H9 (cell line): ENCODE results near the gene FZD10. TPM values are rescaled to one million over a fixed set of nuclear protein-coding genes. Genes with fewer than 3 reads are reported as not detected.

Source experiments
- DNase-seq: peaks from one replicate; pipeline ENCODE4 v3.0.0-alpha.2; 2017
- H2AFZ ChIP-seq: one replicate; pipeline ENCODE4 v1.6.1; 2013; ENCODE audit warnings: mild to moderate bottlenecking, low read length, control low read depth, moderate library complexity
- H2AK5ac ChIP-seq: 2 replicates; pipeline ENCODE4 v1.6.1; 2013; ENCODE audit warnings: low read length, control low read depth, mixed read lengths; ENCODE audit not compliant: insufficient read length
- H2BK120ac ChIP-seq: one replicate; pipeline ENCODE4 v1.6.1; 2013; ENCODE audit warnings: low read depth, mild to moderate bottlenecking, low read length, control low read depth, inconsistent platforms; ENCODE audit not compliant: poor library complexity, severe bottlenecking
- H2BK12ac ChIP-seq: 2 replicates; pipeline ENCODE4 v1.6.1; 2013; ENCODE audit warnings: low read length, control low read depth, mixed read lengths, low read depth; ENCODE audit not compliant: insufficient read length
- H2BK15ac ChIP-seq: 2 replicates; pipeline ENCODE4 v1.6.1; 2013; ENCODE audit warnings: low read depth, low read length, control low read depth
- H2BK20ac ChIP-seq: one replicate; pipeline ENCODE4 v1.6.1; 2013; ENCODE audit warnings: low read depth, mild to moderate bottlenecking, low read length, control low read depth, inconsistent platforms; ENCODE audit not compliant: poor library complexity, severe bottlenecking
- H2BK5ac ChIP-seq: 2 replicates; pipeline ENCODE4 v1.6.1; 2013; ENCODE audit warnings: low read length, control low read depth, mixed read lengths; ENCODE audit not compliant: insufficient read length
- H3K14ac ChIP-seq: 2 replicates; pipeline ENCODE4 v1.6.1; 2013; ENCODE audit warnings: low read length, control low read depth; ENCODE audit not compliant: insufficient read depth
- H3K18ac ChIP-seq: 2 replicates; pipeline ENCODE4 v1.6.1; 2013; ENCODE audit warnings: low read depth, mild to moderate bottlenecking, mixed read lengths, low read length, control low read depth; ENCODE audit not compliant: insufficient read length
- H3K23ac ChIP-seq: 2 replicates; pipeline ENCODE4 v1.6.1; 2013; ENCODE audit warnings: low read length, control low read depth, mixed read lengths, low read depth; ENCODE audit not compliant: insufficient read length
- H3K23me2 ChIP-seq: 2 replicates; pipeline ENCODE4 v1.6.1; 2013; ENCODE audit warnings: low read depth, mild to moderate bottlenecking, mixed read lengths, low read length, control low read depth; ENCODE audit not compliant: insufficient read length, poor library complexity, severe bottlenecking
- H3K27ac ChIP-seq: 2 replicates; pipeline ENCODE4 v1.5.1; 2013; ENCODE audit warnings: low read length, control low read depth, mixed read lengths, low read depth; ENCODE audit not compliant: insufficient read length
- H3K27me3 ChIP-seq: 2 replicates; pipeline ENCODE4 v1.6.1; 2013; ENCODE audit warnings: low read length, control low read depth, inconsistent platforms; ENCODE audit not compliant: insufficient read depth
- H3K4ac ChIP-seq: 2 replicates; pipeline ENCODE4 v1.6.1; 2013; ENCODE audit warnings: low read depth, mild to moderate bottlenecking, control low read depth, inconsistent platforms, low read length, moderate library complexity
- H3K4me1 ChIP-seq: 2 replicates; pipeline ENCODE4 v1.6.1; 2013; ENCODE audit warnings: low read length, control low read depth, inconsistent platforms; ENCODE audit not compliant: insufficient read depth
- H3K4me2 ChIP-seq: 2 replicates; pipeline ENCODE4 v1.6.1; 2013; ENCODE audit warnings: low read length, control low read depth, mixed read lengths; ENCODE audit not compliant: insufficient read length, insufficient read depth
- H3K56ac ChIP-seq: 2 replicates; pipeline ENCODE4 v1.6.1; 2013; ENCODE audit warnings: low read depth, mild to moderate bottlenecking, mixed read lengths, low read length, control low read depth; ENCODE audit not compliant: insufficient read length
- H3K79me1 ChIP-seq: 2 replicates; pipeline ENCODE4 v1.6.1; 2013; ENCODE audit warnings: low read depth, mild to moderate bottlenecking, moderate library complexity, low read length, control low read depth, inconsistent platforms; ENCODE audit not compliant: insufficient read depth, poor library complexity, severe bottlenecking
- H3K79me2 ChIP-seq: 2 replicates; pipeline ENCODE4 v1.6.1; 2013; ENCODE audit warnings: low read length, control low read depth, inconsistent platforms; ENCODE audit not compliant: insufficient read depth
- H3K9ac ChIP-seq: 2 replicates; pipeline ENCODE4 v1.6.1; 2013; ENCODE audit warnings: low read length, control low read depth, mixed read lengths; ENCODE audit not compliant: insufficient read length; ENCODE audit errors: extremely low read depth
- H3K9me3 ChIP-seq: one replicate; pipeline ENCODE4 v1.6.1; 2013; ENCODE audit warnings: low read depth, low read length, inconsistent platforms; ENCODE audit not compliant: control insufficient read depth
- H3T11ph ChIP-seq: one replicate; pipeline ENCODE4 v1.6.1; 2013; ENCODE audit warnings: mild to moderate bottlenecking, low read length, control low read depth, inconsistent platforms
- H4K20me1 ChIP-seq: one replicate; pipeline ENCODE4 v1.6.1; 2013; ENCODE audit not compliant: control insufficient read depth, insufficient read length, insufficient read depth
- H4K5ac ChIP-seq: 2 replicates; pipeline ENCODE4 v1.6.1; 2013; ENCODE audit warnings: low read depth, mild to moderate bottlenecking, mixed read lengths, low read length, control low read depth; ENCODE audit not compliant: insufficient read length
- H4K8ac ChIP-seq: replicated peaks from 2 replicates; pipeline ENCODE4 v1.6.1; 2013; ENCODE audit warnings: low read length, control low read depth, mixed read lengths, low read depth; ENCODE audit not compliant: insufficient read length
- H4K91ac ChIP-seq: 2 replicates; pipeline ENCODE4 v1.6.1; 2013; ENCODE audit warnings: low read depth, mild to moderate bottlenecking, moderate library complexity, mixed read lengths, low read length, control low read depth; ENCODE audit not compliant: insufficient read length
- H3K27ac Mint-ChIP-seq, 3 experiments: 2 replicates in 2 of 3; 3 replicates in 1 of 3; pipeline ENCODE4 v1.8.0; 2020 to 2021; ENCODE audit warnings: mixed read lengths in 3 of 3, mild to moderate bottlenecking in 1 of 3, moderate library complexity in 1 of 3
- H3K27me3 Mint-ChIP-seq: 2 replicates; pipeline ENCODE4 v1.8.0; 2021; ENCODE audit warnings: low read depth, mild to moderate bottlenecking, moderate library complexity, mixed read lengths
- H3K36me3 Mint-ChIP-seq, 3 experiments: 2 replicates in 2 of 3; 3 replicates in 1 of 3; pipeline ENCODE4 v1.8.0; 2020 to 2021; ENCODE audit warnings: low read depth in 3 of 3, mixed read lengths in 3 of 3; ENCODE audit not compliant: insufficient read depth in 1 of 3
- H3K4me1 Mint-ChIP-seq, 2 experiments: 2 replicates each; pipeline ENCODE4 v1.8.0; 2020; ENCODE audit warnings: mixed read lengths in 2 of 2
- H3K4me3 Mint-ChIP-seq, 2 experiments: 2 replicates in 1 of 2; 3 replicates in 1 of 2; pipeline ENCODE4 v1.8.0; 2020 to 2021; ENCODE audit warnings: mild to moderate bottlenecking in 2 of 2, mixed read lengths in 2 of 2, moderate library complexity in 1 of 2
- H3K9me3 Mint-ChIP-seq, 2 experiments: 2 replicates in 1 of 2; 3 replicates in 1 of 2; pipeline ENCODE4 v1.8.0; 2020; ENCODE audit warnings: mild to moderate bottlenecking in 2 of 2, mixed read lengths in 2 of 2, moderate library complexity in 1 of 2
- CTCF ChIP-seq: fragments of 200-600 bp; sonication (generic); conservative IDR thresholded peaks from 3 replicates; pipeline ENCODE4 v1.8.0; 2021; ENCODE audit warnings: antibody characterized with exemption, mild to moderate bottlenecking
- WGBS: extraction: QIAGEN DNeasy Blood & Tissue Kit; methylation state at CpG from one replicate; pipeline ENCODE4 v1.1.7; 2013; ENCODE audit warnings: missing lambda C conversion rate, low lambda C conversion rate, mixed read lengths; ENCODE audit not compliant: insufficient read length; ENCODE audit errors: extremely low coverage; 5-methylcytosine and 5-hydroxymethylcytosine counted together
- total RNA-seq: library from RNA; stranded (reverse); gene quantifications from 2 replicates; pipeline ENCODE4 v1.2.1, GENCODE V29; 2021

The FZD10 gene
- total RNA-seq, 1 experiment from 2014 or later, result 1.0 TPM

GRCh38 chr12:130143136-130143535 lies 19.1 kb upstream of the FZD10 start:
- Histone ChIP-seq H3K56ac (no peak overlapping the region), H3K4me2 (no peak overlapping the region), H3K9me3 (no peaks in the 10 kb centered on the region), H3K23me2 (no peaks in the 10 kb centered on the region), H2BK15ac (no peak overlapping the region), H3K27ac (no peak overlapping the region), H3K18ac (no peak overlapping the region), H3K4me1 (no peaks in the 10 kb centered on the region), H2BK20ac (no peak overlapping the region), H4K8ac (no peak overlapping the region), H3K79me1 (no peaks in the 10 kb centered on the region), H3K23ac (no peak overlapping the region), H2BK120ac (no peak overlapping the region), H3T11ph (no peak overlapping the region), H3K27me3 (no peaks in the 10 kb centered on the region; the same call in 1 of the 2 replicates), H2BK12ac (no peak overlapping the region), H2AK5ac (no peak overlapping the region), H2AFZ (no peak overlapping the region), H4K91ac (no peak overlapping the region), H4K20me1 (no peaks in the 10 kb centered on the region), H4K5ac (no peak overlapping the region), H3K79me2 (no peaks in the 10 kb centered on the region), H3K9ac (no peak overlapping the region), H3K4ac (no peak overlapping the region), H3K14ac (no peak overlapping the region), H2BK5ac (no peak overlapping the region)
- Mint-ChIP-seq H3K36me3 (no peaks in the 10 kb centered on the region), H3K27ac (no peak overlapping the region), H3K4me3 (no peak overlapping the region), H3K9me3 (no peaks in the 10 kb centered on the region; a peak in 1 of 5 replicates), H3K4me1 (peaks cover 0 to 5% of the 10 kb centered on the region in 2 experiments; a peak in 1 of 4 replicates), H3K27me3 (peaks cover 100% of the 10 kb centered on the region)
- DNase-seq, result no peak
- no peak for TF ChIP-seq CTCF
- WGBS, result no CpG with 5 or more reads among the region's 9 CpGs
